Peyer's patch (tissue), 4 donors: ENCODE measurements around the gene TMEM108. TPM values are rescaled to one million over a fixed set of nuclear protein-coding genes. Genes with fewer than 3 reads are reported as not detected.

Experiments
- DNase-seq, 3 donors: peaks; one replicate each; pipeline ENCODE4 v3.0.0-alpha.2; 2017 to 2019
- H3K27ac ChIP-seq, 4 donors: fragments of 200-600 bp; sonication (generic); one replicate each; pipeline ENCODE4 v1.5.1; 2016 to 2019
- H3K27me3 ChIP-seq, 2 donors: fragments of 200-600 bp; sonication (generic); one replicate each; pipeline ENCODE4 v1.5.1; 2019
- H3K36me3 ChIP-seq, 3 donors: fragments of 200-600 bp; sonication (generic); one replicate each; pipeline ENCODE4 v1.5.1; 2016 to 2019
- H3K4me1 ChIP-seq, 4 donors: fragments of 200-600 bp; sonication (generic); one replicate each; pipeline ENCODE4 v1.5.1; 2016 to 2019
- H3K4me3 ChIP-seq, 4 donors: fragments of 200-600 bp; sonication (generic); 1 replicate in 3 of 4; 2 replicates in 1 of 4; pipeline ENCODE4 v1.5.1; 2016 to 2019; ENCODE audit warnings: mild to moderate bottlenecking in 1 of 4
- H3K9me3 ChIP-seq, 4 donors: fragments of 200-600 bp; sonication (generic); one replicate each; pipeline ENCODE4 v1.5.1; 2016 to 2019; ENCODE audit warnings: mild to moderate bottlenecking in 1 of 4
- CTCF ChIP-seq, 6 experiments: fragments of 450-650 bp in 4 of 6; fragments of 200-600 bp in 2 of 6; sonication (generic) in 1 of 6; IDR thresholded peaks; one replicate each; pipeline ENCODE4 v1.5.1; 2017 to 2019; ENCODE audit warnings: antibody characterized with exemption in 6 of 6, mild to moderate bottlenecking in 3 of 6, moderate library complexity in 1 of 6
- POLR2A ChIP-seq, 2 donors: fragments of 450-650 bp; IDR thresholded peaks; one replicate each; pipeline ENCODE4 v1.5.1; 2017; ENCODE audit warnings: antibody characterized with exemption in 2 of 2, mild to moderate bottlenecking in 2 of 2, moderate library complexity in 2 of 2
- total RNA-seq, 4 donors: library from RNA; depleted of rRNA; stranded (reverse); fragments of >200 nt; gene quantifications; one replicate each; pipeline ENCODE4 v1.1.0, GENCODE V29; 2016

The TMEM108 gene
- total RNA-seq, 4 donors from 2014 or later: 1.4 to 1.7 TPM; not detected in 2

DNA sequence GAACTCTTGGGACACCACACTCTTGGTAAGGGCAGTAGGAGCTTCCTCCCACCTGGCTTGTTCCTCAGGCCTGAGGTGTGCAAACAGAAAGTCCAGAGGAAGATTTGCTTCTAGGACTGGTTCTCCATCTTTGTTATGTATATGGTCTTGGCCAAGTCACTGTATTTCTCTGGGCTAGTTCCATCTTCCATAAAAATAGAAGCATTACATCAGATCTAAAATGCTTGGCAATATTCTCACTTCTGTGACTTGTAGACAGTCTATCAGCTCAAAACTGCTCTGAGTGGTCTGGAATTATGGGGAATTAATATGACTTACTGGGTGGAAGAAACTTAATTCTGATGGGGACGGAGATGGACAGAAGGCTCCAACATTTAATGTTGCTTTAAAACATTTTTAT is 55.2 kb downstream of the TMEM108 start:
- Histone ChIP-seq H3K36me3 (no peaks in the 10 kb centered on the region), H3K9me3 (no peaks in the 10 kb centered on the region), H3K4me1 (no peaks in the 10 kb centered on the region), H3K27ac (no peak overlapping the region), H3K4me3 (no peak overlapping the region), H3K27me3 (no peaks in the 10 kb centered on the region)
- DNase-seq: no peak
- TF ChIP-seq POLR2A (IDR thresholded peaks at IDR 0.05): no peak
- TF ChIP-seq CTCF (IDR thresholded peaks at IDR 0.05): no peak

- DNase-seq: no peak
- Histone ChIP-seq H3K4me3 (no peak overlapping the region), H3K9me3 (no peaks in the 10 kb centered on the region), H3K36me3 (no peaks in the 10 kb centered on the region), H3K27ac (no peak overlapping the region), H3K4me1 (no peaks in the 10 kb centered on the region), H3K27me3 (no peaks in the 10 kb centered on the region)
- TF ChIP-seq CTCF (IDR thresholded peaks at IDR 0.05) (no peak), POLR2A (IDR thresholded peaks at IDR 0.05) (no peak)
These were observed 58.9 kb downstream of the TMEM108 start for GRCh38 chr3:133096900-133097613.

DNA sequence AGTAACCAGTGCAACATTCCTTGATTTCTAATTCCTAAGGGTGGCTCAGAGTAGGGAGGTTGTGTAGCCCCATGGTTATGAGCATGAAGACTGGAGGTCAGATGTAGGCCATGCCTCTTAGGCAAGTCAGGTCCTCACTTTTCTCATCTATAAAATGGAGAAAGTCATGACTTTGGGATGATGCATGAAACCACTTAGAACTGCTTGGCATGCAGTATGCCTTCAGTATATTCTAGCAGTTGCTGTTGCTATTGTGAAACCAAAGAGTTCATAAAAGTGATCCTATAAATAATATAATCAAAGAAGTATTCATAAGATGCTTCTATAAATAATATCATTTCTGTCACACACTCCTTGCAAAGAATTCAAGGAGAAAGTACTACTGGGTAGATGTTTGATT is 65.5 kb downstream of the TMEM108 start:
- no peak for DNase-seq
- TF ChIP-seq CTCF (IDR thresholded peaks at IDR 0.05): no peak
- no peak for TF ChIP-seq POLR2A (IDR thresholded peaks at IDR 0.05)
- H3K4me3 ChIP-seq: no peak overlapping the region
- H3K4me1 ChIP-seq: no peaks in the 10 kb centered on the region
- H3K27me3 ChIP-seq: no peaks in the 10 kb centered on the region
- no peaks in the 10 kb centered on the region for H3K36me3 ChIP-seq
- H3K27ac ChIP-seq: no peak overlapping the region
- no peaks in the 10 kb centered on the region for H3K9me3 ChIP-seq

DNA sequence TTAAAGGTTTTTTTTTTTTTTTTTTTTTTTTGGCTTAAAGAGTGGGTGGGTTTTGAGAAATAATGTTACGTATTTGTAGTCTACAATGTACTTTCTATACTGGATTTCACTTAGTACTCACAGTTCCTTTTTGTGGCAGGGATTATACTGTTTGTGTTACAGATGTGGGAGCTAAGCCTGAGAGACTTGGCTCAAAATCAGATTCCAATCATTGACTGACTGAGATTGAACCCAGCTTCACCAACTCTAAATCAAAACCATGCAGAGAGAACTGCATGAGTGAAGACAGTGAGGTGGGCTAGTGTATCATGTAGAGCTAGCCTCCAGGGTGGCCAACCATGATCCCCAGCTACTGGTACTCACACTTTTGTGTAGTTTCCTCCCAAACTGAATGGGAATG is 68.0 kb downstream of the TMEM108 start:
- H3K27me3 ChIP-seq: no peaks in the 10 kb centered on the region
- no peaks in the 10 kb centered on the region for H3K9me3 ChIP-seq
- no peak overlapping the region for H3K27ac ChIP-seq
- no peak overlapping the region for H3K4me3 ChIP-seq
- DNase-seq: no peak
- H3K4me1 ChIP-seq: no peaks in the 10 kb centered on the region
- H3K36me3 ChIP-seq: no peaks in the 10 kb centered on the region
- TF ChIP-seq CTCF (IDR thresholded peaks at IDR 0.05) (no peak), POLR2A (IDR thresholded peaks at IDR 0.05) (no peak)

GRCh38 chr3:133112666-133113065 is 74.5 kb downstream of the TMEM108 start:
- no peak for DNase-seq
- Histone ChIP-seq H3K4me1 (no peaks in the 10 kb centered on the region), H3K4me3 (no peak overlapping the region), H3K27me3 (no peaks in the 10 kb centered on the region), H3K36me3 (no peaks in the 10 kb centered on the region), H3K27ac (no peak overlapping the region), H3K9me3 (no peaks in the 10 kb centered on the region)
- TF ChIP-seq POLR2A (IDR thresholded peaks at IDR 0.05): no peak
- no peak for TF ChIP-seq CTCF (IDR thresholded peaks at IDR 0.05)

DNA sequence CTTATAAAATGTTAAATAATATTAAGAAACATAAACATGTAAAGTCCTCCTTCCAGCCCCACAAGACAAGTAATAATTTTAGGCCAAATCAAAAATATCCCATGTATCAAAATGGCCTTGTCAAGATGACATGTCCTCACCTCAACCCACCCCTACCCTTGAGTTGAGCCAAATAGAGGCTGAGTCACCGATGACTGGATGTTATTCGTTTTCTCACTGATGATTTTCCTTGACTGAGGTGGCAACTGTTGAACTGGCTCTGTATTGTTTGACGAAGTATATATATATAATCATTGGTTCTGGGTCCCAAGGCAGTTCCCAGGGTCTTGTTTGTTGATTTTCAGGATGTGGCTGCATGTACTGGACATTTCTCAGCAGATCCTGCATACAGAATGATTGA is 75.3 kb downstream of the TMEM108 start:
- Histone ChIP-seq H3K27me3 (no peaks in the 10 kb centered on the region), H3K36me3 (no peaks in the 10 kb centered on the region), H3K27ac (no peak overlapping the region), H3K4me1 (no peaks in the 10 kb centered on the region), H3K4me3 (no peak overlapping the region), H3K9me3 (no peaks in the 10 kb centered on the region)
- no peak for TF ChIP-seq POLR2A (IDR thresholded peaks at IDR 0.05)
- no peak for TF ChIP-seq CTCF (IDR thresholded peaks at IDR 0.05)
- no peak for DNase-seq
